VCaP (cell line): ENCODE results near the gene UBR7.
A peak's percentile ranks its signal among the peaks of the same experiment; 100 is the strongest.

Experiments
- H3K27ac ChIP-seq: fragments of 450-650 bp; 2 replicates; pipeline ENCODE4 v1.5.1; 2017
- TF ChIP-seq, protein P1 (sequence below): fragments of 450-650 bp; conservative IDR thresholded peaks from 2 replicates; pipeline ENCODE4 v1.5.1; 2017; ENCODE audit warnings: mild to moderate bottlenecking, moderate library complexity

UBR7 gene

DNA sequence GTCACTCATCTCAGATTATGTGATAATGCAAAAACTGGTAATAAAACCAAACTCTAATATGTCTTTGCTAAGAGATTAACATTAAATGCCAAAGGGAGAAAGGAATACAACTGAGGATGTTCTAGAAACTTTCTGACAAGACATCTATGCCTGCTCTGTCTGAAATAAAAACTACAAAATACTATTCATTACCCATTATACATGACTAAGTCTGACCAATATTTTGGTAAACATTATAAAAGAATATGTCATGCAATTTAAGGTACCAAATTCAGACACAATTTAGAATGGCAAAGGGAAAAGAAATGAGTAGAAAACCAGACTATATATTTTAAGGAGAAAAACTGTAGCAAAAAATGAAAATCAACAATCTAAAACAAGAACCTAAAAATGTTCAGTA, 39.5 kb downstream of the UBR7 start:
- TF ChIP-seq, protein P1, sequence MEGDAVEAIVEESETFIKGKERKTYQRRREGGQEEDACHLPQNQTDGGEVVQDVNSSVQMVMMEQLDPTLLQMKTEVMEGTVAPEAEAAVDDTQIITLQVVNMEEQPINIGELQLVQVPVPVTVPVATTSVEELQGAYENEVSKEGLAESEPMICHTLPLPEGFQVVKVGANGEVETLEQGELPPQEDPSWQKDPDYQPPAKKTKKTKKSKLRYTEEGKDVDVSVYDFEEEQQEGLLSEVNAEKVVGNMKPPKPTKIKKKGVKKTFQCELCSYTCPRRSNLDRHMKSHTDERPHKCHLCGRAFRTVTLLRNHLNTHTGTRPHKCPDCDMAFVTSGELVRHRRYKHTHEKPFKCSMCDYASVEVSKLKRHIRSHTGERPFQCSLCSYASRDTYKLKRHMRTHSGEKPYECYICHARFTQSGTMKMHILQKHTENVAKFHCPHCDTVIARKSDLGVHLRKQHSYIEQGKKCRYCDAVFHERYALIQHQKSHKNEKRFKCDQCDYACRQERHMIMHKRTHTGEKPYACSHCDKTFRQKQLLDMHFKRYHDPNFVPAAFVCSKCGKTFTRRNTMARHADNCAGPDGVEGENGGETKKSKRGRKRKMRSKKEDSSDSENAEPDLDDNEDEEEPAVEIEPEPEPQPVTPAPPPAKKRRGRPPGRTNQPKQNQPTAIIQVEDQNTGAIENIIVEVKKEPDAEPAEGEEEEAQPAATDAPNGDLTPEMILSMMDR = no peak

DNA sequence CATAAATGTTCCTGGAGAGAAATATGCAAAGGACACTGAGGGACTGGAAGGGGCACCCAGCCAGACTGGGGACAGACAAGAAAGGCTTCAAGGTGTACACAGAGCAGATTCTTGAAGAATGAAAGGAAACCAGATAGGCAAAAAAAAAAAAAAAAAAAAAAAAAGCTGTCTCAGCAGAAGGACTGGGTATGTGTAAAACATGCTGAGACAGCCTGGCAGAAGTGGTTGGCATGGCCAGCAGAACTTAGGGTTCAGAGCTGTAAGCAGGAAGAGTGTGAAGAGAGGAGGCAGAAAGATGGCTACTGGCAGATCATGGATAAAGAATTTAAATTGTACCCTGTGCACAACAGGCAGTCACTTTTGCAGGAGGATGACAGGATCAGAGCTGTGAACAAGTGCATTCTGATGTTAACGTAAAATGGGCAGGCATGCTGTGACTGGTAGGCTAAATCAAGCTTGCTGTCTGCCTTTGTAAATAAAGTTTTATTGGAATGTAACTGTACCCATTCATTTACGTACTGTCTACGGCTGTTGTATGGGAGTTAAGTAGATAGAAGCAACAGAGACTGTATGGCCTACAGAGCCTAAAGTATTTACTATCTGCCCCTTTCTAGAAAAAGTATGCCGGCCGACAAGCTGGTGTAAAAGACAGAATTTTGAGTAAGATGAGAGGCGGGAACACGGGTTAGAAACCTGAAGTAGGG, 42.2 kb downstream of the UBR7 start:
- no peak overlapping the region for H3K27ac ChIP-seq
- TF ChIP-seq, protein P1 = no peak

More for the DNA sequence above, 39.5 kb downstream of the UBR7 start:
- H3K27ac ChIP-seq = no peak overlapping the region

DNA sequence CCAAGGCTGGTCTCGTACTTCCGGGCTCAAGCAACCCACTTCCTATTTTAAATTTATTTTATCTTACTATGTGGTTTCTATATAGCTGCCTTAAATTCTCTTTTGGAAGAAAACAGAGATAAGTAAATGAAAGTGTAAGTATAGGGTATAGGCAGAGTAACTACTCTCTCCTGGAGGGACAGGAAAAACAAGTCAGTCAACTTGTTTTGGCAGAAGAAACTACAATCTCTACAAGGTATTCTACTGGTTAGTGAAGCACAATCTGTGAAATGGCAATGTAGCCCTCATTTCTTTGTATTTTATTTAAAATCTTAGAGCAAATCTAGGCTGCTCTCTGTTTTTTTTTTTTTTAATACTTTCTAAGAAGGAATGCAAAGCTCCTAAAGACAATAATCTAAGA, 55.4 kb downstream of the UBR7 start:
- TF ChIP-seq, protein P1 = no peak
- H3K27ac ChIP-seq = peak overlapping the region; percentile 15; the same call in 1 of the 2 replicates

DNA sequence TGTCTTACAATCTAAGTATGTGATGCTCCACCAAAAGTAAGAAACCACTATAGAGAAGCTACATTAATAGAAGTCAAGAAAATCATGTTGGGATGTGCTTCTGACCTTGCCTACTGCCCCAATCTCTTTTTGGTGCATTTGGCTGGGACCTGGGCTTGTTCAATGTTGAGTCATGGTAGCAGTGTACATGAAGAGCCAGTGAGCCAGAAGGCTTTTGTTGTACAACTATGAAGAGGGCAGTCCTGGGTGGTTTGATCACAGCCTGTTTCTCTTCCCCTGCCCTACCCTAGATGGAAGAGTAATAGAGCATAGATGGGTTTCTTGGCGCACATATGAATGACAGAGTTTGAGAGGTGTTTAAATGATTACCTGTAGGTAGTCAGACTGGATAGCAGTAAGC, 56.4 kb downstream of the UBR7 start:
- H3K27ac ChIP-seq = no peak overlapping the region
- TF ChIP-seq, protein P1 = no peak

DNA sequence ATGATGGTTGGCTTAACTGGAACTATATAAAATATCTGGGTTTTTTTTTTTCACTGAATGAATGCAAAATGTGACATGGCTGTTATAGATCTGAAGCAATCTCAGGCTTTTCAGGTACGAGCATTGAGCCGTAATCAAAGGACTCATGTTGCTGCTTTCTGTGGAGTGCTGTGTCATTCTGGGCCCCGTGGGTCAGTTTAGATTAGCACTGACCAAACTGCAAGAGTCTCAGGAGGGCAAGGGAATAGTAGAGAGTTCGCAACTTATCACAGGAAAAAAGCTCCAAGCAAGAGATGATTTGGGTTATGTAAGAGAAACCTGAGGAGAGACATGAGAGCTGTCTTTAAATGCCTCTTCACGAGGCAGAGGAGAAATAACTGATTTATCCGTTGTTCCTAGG, 59.1 kb downstream of the UBR7 start:
- TF ChIP-seq, protein P1 = no peak
- no peak overlapping the region for H3K27ac ChIP-seq

DNA sequence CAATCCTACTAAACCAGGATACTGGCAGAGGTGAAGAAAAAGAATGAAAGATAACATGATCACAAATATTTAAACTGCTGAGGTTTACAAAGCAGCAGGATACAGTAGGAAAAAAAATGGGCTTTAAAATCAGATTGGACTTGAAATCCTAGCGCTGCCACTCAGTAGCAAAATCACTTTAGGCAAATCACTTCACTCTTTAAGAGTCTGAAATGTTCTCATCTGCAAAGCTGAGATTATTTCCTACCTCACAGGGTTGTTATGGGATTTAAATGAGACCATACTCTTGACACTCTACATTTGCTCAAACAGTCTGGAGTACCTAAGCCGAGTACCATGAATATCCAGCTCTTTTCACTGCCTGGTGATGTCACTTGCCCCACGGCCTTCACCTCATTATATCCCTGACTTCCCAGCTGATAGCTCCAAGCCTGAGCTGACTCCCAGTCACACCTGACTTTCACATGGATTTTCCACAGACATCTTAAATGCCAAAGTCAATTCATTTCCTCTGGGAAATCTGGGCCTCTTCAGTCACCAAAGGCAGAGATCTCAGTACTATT, 60.2 kb downstream of the UBR7 start:
- H3K27ac ChIP-seq = peak overlapping the region; percentile 29; the same call in 1 of the 2 replicates
- TF ChIP-seq, protein P1 = no peak

DNA sequence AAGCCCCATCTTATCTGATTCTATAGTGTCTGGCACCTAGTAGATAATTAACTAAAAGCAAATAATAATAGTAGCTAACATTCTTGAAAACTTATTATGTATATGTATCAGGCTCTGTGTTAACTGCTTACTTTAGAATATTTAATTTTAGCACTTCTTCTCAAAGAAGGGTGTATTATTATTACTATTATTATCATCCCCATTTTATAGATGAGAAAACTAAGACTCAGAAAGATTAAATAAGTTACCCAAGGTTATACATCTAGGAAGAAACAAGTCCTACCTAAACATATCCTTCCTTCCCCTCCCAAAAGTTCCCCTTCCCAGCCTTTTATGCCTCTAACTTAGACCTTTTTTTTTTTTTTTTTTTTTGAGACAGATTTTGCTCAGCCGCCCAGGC, 61.4 kb downstream of the UBR7 start:
- TF ChIP-seq, protein P1 = no peak
- no peak overlapping the region for H3K27ac ChIP-seq
